Stimulated activated CD4-positive, alpha-beta T cell treated with anti-CD3 and anti-CD28 coated beads, Interleukin-12 subunit alpha, Interleukin-12 subunit beta, amount 100 ng/mL, for 48 hours (primary cell): ENCODE measurements around the gene TCFL5.

Experiments used
- DNase-seq, 3 donors: peaks; one replicate each; pipeline ENCODE4 v3.0.0-alpha.2; 2020; ENCODE audit warnings: low read depth in 2 of 3, low spot score in 1 of 3

TCFL5 gene

DNA sequence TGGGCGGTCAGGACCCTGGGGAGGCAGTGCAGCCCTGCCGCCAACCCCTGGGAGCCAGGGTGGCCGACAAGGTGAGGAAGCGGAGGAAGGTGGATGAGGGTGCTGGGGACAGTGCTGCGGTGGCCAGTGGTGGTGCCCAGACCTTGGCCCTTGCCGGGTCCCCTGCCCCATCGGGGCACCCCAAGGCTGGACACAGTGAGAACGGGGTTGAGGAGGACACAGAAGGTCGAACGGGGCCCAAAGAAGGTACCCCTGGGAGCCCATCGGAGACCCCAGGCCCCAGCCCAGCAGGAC lies 48.8 kb downstream of the TCFL5 start:
- no peak for DNase-seq

DNA sequence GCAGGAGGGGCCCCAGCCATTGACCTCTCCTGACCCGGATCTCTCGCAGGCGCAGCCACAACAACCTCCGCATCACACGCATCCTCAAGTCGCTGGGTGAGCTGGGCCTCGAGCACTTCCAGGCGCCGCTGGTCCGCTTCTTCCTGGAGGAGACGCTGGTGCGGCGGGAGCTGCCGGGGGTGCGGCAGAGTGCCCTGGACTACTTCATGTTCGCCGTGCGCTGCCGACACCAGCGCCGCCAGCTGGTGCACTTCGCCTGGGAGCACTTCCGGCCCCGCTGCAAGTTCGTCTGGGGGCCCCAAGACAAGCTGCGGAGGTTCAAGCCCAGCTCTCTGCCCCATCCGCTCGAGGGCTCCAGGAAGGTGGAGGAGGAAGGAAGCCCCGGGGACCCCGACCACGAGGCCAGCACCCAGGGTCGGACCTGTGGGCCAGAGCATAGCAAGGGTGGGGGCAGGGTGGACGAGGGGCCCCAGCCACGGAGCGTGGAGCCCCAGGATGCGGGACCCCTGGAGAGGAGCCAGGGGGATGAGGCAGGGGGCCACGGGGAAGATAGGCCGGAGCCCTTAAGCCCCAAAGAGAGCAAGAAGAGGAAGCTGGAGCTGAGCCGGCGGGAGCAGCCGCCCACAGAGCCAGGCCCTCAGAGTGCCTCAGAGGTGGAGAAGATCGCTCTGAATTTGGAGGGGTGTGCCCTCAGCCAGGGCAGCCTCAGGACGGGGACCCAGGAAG lies 49.3 kb downstream of the TCFL5 start:
- no peak for DNase-seq

DNA sequence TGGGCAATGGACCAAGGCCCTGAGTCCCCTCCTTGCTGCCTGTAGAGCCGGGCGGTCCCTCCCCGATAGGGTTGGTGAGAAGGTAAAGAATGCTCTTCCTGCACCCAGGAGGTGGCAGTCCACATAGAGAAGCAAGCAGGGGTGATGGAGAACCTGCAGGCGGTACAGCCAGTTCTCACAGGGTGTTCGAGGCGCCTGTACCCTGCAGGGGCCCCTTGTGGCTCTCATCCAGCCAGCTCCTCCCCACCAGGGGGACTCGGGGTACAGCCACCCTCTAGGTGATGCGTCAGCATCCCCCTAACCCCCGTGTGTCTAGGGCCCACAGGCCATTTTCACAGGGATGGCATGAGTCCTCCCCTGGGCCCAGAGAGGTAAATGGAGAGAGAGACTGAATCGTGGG lies 49.9 kb downstream of the TCFL5 start:
- no peak for DNase-seq

DNA sequence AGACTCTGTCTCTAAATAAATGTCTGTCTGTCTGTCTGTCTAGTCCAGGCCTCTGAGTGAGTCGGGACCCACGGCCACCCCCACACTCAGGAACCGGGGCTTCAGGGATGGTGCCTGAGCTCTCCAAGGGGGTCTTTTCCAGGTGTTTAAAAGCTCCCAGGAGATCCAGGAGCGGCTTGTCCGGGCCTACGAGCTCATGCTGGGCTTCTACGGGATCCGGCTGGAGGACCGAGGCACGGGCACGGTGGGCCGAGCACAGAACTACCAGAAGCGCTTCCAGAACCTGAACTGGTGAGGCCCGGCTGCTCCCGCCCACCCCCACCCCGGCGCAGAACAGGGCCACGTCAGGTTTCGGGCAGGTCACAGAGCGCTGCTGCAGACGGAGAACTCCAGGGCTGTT lies 50.3 kb downstream of the TCFL5 start:
- DNase-seq, result no peak

DNA sequence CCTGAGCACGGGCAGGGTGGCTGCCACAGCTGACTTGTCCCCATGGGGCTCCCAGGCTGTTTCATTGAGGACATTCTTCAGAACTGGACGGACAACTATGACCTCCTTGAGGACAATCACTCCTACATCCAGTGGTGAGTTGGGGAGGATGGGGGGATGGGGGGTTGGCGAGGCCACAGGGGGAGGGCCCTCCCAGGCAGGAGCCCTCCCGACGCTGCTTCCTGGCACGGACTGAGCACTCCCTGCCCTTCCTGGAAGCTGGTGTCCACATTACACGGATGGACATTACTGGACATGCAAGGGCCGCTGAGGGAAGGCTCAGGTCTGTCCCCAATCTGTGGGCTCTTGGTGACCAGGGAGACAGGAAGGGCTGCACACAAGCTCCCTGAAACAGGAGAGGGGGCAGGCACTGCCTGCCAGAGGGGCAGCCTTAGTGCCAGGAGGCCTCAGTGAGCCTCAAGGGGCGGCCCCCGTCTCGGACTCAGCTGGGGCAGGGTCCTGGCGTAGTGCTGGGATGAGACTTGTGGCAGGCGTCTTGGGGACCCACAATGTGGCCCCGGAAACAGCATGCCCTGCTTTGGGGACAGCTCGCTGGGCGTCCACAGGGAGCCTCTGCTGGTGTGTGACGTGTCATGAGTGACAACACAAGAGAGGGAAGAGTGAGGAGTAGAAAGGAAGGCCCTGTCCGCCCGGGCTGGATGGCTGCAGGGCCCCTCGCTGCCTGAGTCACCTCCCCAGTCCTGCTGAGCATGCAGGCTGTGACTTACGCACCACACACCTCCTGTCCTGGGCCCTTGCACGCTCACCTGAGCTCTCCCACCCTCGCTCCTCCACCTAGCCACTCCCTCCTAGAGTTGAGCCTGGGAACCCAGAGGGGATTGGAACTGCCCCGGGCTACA lies 51.8 kb downstream of the TCFL5 start:
- no peak for DNase-seq

DNA sequence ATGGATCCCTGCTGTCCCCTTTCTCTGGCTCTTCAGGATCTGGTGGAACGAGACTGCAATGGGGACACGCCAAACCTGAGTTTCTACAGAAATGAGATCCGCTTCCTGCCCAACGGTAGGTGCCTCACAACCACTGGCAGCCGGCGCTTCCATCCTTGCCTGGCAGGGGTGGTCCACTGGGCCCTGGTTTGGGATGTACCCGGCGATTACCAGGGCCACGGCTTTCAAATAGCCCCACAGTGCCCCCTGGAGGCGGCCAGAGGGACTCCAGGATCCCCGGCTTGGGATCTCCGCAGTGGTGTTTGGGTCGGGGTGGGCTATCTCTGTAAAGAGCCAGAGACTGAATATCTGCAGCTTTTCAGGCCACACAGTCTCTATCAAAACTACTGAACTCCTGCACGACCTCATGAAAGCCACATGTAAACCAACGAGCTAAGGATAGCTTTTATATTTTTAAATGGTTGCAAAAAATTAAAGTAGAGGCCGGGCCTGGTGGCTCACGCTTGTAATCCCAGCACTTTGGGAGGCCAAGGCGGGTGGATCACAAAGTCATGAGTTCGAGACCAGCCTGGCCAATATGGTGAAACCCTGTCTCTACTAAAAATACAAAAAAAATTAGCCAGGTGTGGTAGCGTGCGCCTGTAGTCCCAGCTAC lies 53.3 kb downstream of the TCFL5 start:
- DNase-seq, result peak; percentile 35 to 72 (median 68)

DNA sequence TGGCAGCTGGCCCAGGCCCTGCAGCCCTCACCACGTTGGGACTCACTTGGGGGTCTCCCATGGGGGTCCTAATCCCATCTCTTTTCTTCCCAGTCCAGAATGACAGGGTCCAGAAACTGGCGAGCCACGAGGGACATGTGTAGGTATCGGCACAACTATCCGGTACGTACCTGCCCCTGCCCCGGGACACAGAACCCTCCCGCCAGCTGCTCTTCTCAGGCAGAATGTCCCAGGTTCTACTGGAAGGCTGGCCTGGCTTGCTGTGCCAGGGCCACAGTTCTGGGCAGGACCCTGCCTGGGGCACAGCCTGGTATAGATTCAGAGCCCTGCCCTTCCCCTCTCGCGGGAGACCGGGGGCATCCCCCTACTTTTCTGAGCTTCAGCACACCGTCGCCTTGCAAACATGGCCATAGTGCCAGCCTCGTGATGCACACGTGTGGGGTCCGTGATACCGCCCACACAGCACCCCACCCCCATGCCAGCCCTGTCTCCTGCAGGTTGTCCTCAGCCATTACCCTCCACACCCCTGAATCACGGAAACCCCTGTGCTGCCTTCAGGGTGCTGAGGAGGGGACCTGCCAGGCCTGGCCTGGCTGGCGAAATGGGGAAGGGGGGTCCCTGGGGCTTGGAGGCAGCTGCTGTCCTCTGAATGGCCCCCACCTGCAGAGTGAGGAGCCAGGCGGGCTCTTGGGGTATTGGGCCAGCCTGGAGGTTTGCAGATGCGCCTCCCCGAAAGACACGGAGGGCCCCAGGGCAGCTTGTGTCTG lies 54.0 kb downstream of the TCFL5 start:
- no peak for DNase-seq

DNA sequence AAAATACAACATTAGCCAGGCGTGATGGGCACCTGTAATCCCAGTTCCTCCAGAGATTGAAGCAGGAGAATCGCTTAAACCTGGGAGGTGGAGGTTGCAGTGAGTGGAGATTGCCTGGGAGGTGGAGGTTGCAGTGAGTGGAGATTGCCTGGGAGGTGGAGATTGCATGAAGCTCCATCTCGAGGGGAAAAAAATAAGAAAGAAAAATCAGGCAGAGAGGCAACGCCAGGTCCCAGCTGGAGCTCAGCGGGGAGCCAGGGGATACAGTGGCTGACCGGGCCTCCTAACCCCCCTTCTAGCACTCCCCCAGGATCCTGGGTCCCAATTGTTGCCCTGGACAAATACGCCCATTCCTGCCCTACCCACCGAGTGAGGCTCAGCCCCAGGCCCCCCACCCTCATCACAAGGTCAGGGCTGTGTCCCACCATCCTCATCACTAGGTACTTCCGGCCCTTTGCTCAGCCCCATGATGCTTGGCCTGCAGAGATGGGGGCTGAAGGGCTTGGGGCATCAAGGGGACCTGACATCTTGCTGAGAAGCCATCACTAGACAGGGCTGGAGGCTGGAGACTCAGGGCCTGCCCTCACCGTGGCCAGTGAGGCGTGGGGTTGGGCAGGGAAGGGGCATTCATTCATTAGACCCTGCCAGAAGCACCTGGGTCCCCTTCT lies 55.1 kb downstream of the TCFL5 start:
- DNase-seq, result no peak

DNA sequence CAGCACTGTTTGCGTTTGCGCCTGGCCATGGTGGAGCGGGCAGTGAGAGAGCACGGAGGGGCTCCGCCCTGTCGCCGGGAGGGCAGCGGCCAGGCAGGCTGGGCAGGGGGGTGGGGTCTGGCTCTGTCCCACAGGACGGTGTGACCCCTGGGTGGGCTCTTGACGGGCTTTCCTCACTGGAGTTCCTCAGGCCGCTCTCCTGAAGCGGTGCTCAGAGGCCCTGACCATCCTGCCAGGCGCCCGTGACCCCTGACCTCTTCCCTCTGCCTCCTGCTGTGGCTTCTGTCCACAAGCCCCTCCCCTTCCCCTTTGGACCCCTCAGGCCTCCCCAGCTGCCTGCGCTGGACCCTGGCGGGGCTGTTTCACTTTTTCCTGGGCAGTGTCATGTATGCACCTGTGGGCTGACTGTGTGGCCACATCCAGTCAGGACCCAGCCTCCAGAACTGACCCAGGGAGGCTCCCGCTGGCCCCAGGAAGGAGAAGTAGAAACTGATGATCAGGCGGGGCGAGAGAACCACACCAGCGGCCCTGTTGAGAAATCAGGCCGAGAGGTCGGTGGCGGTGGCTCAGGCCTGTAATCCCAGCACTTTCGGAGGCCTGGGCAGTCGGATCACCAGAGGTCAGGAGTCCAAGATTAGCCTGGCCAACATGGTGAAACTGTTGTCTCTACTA lies 55.8 kb downstream of the TCFL5 start:
- no peak for DNase-seq

DNA sequence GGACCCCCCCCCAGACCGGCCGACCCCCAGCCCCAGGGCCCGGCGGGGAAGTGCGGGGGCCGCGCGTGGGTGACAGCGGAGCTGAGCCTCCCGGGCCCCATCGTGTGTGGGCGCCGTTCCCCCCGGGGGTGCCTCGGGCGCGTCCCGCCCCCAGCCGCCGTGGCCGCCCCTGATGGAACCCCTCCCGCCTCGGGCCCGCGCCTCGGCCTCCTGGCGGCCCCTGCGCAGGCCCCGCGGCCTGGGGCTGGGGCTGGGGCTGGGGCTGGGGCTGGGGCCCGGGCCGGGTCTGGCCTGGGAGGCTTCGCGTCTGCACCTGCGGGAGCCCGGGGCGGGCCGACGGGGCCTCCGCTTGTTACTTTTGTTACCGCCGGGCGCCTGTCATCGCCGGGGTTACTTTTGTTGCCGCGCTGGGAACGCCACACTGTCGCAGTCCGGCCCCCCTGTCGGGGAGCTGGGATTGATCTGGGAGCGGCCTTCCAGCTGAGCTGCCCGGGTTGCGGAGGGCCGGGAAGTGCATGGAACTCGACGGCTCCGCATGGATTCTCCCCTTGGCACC lies 56.4 kb downstream of the TCFL5 start:
- DNase-seq, result no peak

DNA sequence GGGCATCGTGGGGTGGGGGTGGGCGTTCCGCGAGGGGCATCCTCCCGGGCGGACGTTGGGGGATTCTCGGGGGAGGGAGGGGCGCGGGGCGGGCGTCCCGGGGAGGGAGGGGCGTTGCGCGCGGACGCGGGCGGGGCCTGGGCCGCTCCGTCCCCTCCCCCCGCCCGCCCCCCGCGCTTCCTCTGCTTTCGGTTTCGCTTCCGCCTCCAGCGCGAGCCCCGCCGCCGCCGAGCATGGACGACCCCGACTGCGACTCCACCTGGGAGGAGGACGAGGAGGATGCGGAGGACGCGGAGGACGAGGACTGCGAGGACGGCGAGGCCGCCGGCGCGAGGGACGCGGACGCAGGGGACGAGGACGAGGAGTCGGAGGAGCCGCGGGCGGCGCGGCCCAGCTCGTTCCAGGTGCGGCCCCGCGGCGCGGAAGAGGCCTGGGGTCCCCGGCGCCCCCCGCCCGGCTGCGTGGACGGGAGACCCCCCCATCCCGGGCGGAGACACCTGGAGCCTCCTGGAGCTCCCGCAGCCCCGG lies 56.9 kb downstream of the TCFL5 start, which contains the start of gene OGFR:
Gene OGFR, plus strand, starts transcription at position 209 of the 528 bp plus-strand sequence. Its CDS starts 25 bp downstream, at position 234.
- DNase-seq, result peak in 2 of 3 donors; percentile 40 to 47

DNA sequence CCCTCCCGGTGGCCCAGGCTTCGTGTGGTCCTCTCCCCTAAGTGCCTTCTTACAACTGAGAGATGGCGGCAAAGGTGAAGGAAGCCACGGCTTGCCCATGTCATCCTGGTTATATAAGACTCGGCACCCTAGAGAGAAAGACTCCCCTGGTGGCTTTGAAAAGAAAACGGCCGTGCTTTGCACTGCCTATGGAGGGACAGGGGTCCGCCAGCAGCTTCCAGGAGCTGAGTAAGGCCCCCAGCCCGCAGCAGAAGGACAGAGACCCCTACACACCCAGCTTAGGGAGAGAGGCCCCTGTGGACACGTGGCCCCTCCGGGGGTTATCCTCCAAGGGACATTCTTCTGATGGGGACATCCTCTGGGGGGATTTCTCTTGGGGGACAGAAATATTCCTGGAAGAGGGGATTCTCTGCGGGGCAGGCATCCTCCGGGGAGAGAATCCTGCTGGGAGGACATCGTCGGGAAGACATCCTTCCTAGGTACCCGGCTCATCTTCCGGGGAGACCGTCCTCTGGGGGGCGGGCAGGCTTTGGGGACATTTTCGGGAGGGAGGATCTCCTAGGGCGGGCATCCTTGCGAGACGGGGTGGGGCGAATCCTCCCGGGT lies 57.5 kb downstream of the TCFL5 start:
- no peak for DNase-seq

DNA sequence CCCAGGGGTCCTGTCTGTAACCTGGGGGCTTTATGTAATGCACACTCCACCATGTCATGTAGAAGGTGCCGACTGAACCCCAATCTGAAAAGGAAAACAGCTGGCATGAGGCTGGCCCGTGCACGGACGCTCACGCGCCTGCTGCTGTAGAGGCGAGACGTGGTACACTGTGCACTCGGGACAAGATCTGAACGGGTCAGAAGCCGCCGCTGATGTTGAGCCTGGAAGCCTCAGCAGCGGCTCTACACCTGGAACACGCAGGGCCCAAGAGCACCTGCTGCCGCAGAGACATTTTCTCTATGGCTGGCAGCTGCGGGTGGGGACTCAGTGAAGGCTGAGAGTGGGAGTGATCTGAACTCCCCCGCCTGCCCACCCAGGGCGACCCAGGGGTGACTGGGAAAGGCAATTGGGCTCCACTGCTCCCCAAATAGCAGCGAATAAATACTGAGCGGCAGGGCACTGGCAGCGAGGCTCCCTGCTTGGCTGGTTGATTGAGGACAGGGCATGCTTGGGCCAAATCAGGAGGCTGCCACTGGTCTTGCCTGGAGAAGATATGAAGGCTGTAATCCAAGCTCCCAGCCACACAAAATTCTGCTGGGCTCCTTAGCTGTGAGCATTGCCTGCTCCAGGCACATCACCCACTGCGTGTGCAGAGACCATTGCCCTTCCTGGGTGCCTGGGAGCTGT lies 59.5 kb downstream of the TCFL5 start:
- DNase-seq, result no peak

DNA sequence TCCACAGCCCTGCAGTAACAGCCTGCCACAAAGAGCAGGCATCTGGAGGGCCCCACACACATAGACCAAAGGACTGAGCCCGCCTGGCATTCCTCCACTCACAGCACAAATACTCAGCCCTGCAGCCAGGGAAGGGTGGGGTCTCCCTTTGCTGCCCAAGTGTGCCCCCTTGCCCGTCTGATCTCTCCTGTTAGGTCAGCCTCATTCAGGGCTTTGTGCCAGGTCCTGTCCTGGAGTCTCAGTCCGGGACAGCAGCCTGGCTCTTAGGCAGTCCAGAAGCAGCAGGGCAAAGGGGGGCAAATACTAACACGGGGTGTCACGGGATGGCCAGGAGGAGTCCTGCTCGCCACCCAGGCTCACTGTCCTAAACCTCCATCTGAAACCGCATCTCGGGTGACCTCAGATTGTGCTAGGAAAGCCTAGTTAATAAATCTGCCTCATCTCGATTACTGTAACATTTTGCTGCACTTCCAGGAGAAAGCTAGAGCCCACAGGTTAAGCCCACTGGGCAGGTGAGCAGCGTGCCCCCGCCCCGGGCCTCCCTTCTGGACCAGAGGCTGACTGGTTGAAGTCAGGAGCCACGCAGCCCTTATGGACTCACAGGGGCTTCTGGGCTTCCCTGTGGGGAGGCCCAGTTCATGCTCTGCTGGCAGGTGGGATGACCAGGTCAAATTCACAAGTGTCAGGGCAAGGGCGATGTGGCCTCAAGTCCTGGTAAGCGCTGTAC lies 60.2 kb downstream of the TCFL5 start:
- DNase-seq, result no peak

DNA sequence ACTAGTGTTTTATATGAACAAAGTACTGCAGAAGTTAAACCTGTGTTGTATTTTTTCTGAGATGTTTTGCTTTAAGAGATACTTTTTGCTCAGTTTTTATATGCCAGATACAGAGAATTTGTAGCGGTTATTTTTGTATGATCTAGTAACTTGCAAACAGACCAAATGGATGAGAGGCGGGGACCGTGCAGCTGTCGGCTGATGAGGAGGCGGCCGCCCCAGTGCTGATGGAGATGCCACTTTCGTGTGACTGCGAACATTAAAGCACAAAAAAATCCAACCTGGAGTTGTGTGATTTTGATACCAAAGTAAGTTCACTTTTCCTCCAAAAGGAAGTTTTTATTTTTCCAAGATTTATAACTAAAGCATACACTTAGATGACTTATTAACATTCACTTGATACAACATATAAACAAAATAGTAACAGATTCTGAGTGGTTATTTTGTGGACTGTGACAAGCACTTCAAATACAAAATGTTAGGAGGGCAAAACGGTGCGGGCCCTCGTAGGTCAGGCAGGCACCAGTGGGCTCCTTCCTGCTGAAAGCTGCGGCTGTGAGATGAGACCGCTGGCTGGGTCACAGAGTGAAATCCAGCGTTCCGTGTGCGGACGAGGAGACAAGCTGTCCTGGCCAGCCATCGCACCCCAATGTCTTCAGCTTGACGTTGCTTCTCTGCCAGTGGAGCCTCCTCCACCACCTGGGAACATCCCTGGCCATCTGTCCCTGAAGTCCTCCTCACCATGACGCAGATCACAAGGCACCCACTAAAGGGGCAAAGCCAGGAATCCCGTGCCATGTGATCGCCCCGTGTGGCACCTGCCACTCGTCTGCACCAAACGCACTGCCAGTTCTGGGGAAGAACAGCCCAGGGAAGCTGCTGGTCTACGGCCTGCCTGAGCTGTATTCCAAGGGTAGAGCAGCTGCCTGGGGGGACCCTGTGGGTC lies 61.0 kb downstream of the TCFL5 start:
- no peak for DNase-seq

DNA sequence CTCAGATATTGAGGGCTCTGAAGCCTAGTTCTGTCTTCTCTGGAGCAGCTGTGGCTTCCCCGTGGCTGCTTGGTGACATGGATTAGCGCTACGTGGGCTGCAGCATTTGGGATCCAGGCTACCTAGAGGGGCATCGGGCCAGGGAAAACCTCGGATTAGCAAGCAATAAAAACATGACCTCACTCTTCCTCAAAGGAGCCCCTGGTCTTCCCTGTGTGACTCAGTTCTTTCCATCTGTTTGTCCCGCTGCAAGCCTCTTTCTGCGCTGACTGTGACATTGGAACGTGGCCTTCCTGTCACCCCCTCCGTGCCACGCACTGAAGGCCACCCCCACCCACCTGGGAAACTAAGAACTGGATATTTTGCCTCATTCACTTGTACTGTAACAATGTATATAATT lies 61.7 kb downstream of the TCFL5 start:
- no peak for DNase-seq

DNA sequence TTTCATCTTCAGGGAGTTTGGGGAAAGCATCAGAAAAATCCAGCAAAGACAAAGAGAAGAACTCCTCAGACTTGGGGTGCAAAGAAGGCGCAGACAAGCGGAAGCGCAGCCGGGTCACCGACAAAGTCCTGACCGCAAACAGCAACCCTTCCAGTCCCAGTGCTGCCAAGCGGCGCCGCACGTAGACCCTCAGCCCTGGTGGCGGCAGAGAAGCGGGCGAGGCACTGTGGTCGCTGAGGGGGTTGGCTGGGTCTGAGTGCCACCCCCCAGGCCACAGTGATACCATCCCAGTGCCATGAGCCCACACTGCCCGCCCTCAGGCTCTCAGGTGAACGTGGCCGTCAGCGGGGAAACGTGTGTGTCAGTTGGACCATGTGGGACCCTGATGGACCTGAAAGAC lies 62.2 kb downstream of the TCFL5 start:
- no peak for DNase-seq
